GM23248 (cell line): Measurements from ENCODE around the gene NDUFC1.

ENCODE experiments used
- EZH2 ChIP-seq: fragments of 200-600 bp; sonication (generic); IDR thresholded peaks from 2 replicates; pipeline ENCODE4 v1.6.1; 2018; ENCODE audit warnings: antibody characterized with exemption, mild to moderate bottlenecking; ENCODE audit not compliant: insufficient read depth, poor library complexity, severe bottlenecking
- EZH2phosphoT487 ChIP-seq: fragments of 200-600 bp; sonication (generic); IDR thresholded peaks from 2 replicates; pipeline ENCODE4 v1.6.1; 2018; ENCODE audit warnings: antibody characterized with exemption, moderate library complexity, mild to moderate bottlenecking, low read depth; ENCODE audit not compliant: insufficient read depth

DNA sequence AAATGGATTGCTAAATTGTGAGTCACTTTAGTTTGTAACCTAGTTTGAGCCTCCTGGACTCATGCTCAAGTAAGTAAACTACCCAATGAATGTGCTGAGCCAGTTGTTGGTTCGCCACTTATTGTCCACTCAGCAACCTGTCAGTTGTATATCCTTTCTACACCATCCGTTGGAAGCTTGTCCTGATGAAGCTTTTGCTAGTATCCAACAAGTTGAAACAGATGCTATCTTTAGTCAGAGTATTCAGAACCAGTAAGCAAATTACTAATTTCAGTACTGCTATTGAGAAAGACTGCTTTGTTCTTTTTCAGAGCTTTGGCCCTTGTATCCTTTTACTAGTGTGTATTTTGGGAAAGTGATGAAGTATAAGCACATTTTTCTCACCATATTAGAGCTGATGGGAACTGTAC, 5.3 kb downstream of the NDUFC1 start:
- TF ChIP-seq EZH2 (no peak), EZH2phosphoT487 (no peak)
